Lower leg skin (tissue), 4 donors: ENCODE measurements around the gene AP1G2. TPM values are rescaled to one million over a fixed set of nuclear protein-coding genes. Genes with fewer than 3 reads are reported as not detected.

ENCODE experiments used
- DNase-seq, 2 donors: peaks; one replicate each; pipeline ENCODE4 v3.0.0-alpha.2; 2019; ENCODE audit warnings: low spot score in 2 of 2
- H3K4me3 ChIP-seq: fragments of 200-600 bp; sonication (generic); 2 replicates; pipeline ENCODE4 v1.5.1; 2017; ENCODE audit warnings: mild to moderate bottlenecking, low read depth; ENCODE audit not compliant: poor library complexity, severe bottlenecking
- CTCF ChIP-seq, 3 donors: fragments of 450-650 bp; IDR thresholded peaks; one replicate each; pipeline ENCODE4 v1.5.1; 2016; ENCODE audit warnings: antibody characterized with exemption in 3 of 3, mild to moderate bottlenecking in 3 of 3, moderate library complexity in 2 of 3
- POLR2A ChIP-seq, 2 donors: fragments of 450-650 bp; IDR thresholded peaks; one replicate each; pipeline ENCODE4 v1.6.1; 2016 to 2017; ENCODE audit warnings: antibody characterized with exemption in 2 of 2, mild to moderate bottlenecking in 1 of 2, moderate library complexity in 1 of 2
- WGBS, 2 donors: methylation state at CpG; one replicate each; pipeline ENCODE4 v1.1.5; 2018; 5-methylcytosine and 5-hydroxymethylcytosine counted together
- intact Hi-C: fragments of 100-400 bp; cut with DNase I; formaldehyde crosslinking; loops from one replicate; pipeline ENCODE4 v1.15.0; 2023; ENCODE audit warnings: low total_unique reads
- total RNA-seq, 4 donors: library from RNA; depleted of rRNA; stranded (reverse); fragments of >200 nt; gene quantifications; one replicate each; pipeline ENCODE4 v1.1.0, GENCODE V29; 2016

Gene AP1G2
- total RNA-seq, 4 donors from 2014 or later, result 113 to 206 (median 141) TPM

DNA sequence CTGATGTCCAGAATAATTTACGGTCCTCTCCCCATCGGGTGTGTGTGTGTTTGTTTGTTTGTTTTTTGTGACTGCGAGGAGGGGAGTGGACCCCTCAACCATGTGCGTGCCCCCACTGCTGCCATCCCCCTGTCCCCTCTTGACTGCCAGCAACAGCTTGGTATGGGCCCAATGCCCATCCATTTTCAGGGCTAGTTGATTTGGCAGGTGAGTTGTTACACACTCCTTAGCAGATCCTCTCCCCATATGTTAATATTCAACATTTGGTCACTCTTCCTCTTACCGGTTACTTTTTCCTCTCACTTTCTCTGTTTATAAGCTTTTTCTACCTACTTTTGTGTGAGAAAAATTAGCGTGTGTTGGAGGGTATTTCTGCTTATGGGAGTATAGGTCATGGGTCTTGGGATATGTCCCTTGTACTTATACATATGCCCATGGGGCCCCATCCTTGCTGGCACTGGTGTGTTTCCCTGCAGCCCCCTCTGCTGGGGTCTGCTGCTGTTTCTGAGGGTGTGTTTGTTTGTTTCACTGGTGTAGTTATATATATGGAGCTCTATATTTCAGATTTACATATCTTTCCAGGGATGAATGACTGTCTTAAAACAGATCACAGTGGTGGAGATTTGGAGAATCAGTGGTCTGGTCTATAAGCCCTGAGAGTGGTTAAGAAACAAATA lies 49.8 kb downstream of the AP1G2 start:
- TF ChIP-seq POLR2A (IDR thresholded peaks at IDR 0.05) (no peak), CTCF (IDR thresholded peaks at IDR 0.05) (no peak)

DNA sequence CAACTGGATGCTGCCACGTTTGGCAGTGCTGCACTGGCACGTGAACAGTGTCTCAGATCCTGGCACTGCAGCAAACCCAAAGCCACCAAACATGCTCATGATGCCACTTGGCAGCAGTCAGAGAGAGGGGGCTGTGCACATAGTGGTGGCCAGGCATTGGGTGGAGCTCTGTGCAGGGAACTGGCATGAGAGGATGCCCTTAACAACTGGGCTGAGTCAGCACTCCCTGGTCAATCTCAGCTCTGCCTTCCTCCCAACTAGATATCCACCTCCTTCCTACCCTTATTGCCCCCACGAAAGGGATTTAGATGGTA lies 53.0 kb downstream of the AP1G2 start:
- no peak for DNase-seq
- WGBS, 2 donors, result 46 to 60% methylated on average over 3 of the region's 3 CpGs
- TF ChIP-seq POLR2A (IDR thresholded peaks at IDR 0.05) (no peak), CTCF (IDR thresholded peaks at IDR 0.05) (no peak)
- intact Hi-C loops, result no loop called here
- no peak overlapping the region for H3K4me3 ChIP-seq

More for the DNA sequence above, 49.8 kb downstream of the AP1G2 start:
- no peak for DNase-seq
- 85 to 90% methylated on average over 6 of the region's 6 CpGs for WGBS, 2 donors
- intact Hi-C loops, result no loop called here
- H3K4me3 ChIP-seq, result no peak overlapping the region

DNA sequence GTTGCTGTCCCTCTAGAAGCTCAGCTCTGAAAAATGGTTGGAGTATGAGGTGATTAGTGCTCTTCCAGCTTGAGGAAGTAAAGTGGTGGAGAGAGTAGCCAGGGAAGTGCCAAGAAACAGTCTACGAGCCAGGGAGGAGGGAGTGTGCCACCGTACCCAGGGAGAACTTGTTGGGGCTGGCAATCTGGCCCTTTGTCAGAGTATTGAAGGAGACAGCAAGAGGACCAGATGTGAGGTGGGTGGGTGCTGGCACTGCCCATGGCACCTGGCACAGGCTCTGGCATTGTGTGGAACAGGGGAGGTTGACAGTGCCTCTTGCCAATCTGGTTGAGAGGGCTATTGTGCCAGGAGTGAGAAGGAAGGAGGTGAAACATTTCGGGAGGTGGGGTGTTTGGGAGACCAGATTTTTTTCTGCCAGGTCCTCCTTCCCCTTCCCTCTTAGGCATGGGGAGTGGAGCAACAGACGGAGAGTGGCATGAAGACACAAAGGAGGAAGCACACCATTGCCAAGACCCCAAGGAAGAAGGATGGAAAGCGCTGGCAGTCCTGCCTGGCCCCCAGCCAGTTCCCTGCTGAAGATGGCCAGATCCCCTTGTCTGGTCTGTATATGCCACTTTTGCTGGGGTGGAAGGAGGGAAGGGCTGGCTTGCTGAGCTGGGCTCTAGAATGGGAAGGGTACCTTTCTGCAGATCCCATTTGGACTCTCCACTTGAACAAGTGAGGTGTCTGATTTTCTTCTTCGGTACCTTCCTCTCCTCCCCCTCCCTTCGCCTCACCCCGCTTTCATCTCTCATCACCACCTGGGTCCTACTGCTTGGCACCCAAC lies 53.6 kb downstream of the AP1G2 start:
- 46 to 61% methylated on average over 8 of the region's 8 CpGs for WGBS, 2 donors
- no peak overlapping the region for H3K4me3 ChIP-seq
- intact Hi-C loops, result no loop called here

DNA sequence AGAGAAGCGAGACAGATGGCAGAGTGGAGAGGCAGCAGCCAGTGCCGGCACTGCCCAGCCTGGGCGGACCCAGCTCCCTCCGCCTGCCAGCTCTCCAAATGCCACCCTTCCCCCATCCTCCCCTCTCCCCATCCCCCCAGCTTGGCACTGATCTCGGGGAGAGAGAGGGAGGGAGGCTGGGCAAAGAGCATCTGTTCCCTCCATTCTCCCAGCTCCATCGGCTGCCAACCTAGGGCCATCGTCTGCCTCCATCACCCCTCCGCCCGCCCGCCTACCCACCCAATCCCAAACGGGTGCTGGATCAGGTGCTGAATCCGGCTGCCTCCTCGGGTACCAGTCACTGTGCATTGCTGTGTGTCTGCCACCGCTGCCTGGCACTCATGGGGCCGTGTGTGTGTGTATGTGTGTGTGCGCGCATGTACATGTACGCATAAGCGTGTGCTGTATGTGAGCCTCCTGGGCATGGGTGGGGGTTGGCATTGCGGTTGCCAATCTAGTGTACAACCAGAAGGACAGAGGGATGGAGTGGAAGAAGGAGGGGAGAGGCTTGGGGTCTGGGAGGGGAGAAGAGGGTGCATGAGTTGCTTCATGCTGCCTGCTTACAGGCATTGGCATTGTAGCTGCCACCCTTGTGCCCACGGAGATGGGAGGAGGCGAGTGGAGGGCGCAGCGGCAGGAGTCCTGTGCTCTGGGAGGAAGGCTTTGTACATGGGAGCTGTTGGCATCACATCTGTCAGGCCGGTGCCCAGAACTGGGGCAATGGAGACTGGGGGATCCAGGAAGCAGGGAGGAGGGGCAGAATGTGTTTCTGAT lies 54.4 kb downstream of the AP1G2 start:
- no peak overlapping the region for H3K4me3 ChIP-seq
- WGBS, 2 donors, result 62 to 67% methylated on average over 24 to 25 of the region's 25 CpGs

More for the DNA sequence above, 53.6 kb downstream of the AP1G2 start:
- DNase-seq, result no peak
- TF ChIP-seq CTCF (IDR thresholded peaks at IDR 0.05), result no peak
- no peak for TF ChIP-seq POLR2A (IDR thresholded peaks at IDR 0.05)

DNA sequence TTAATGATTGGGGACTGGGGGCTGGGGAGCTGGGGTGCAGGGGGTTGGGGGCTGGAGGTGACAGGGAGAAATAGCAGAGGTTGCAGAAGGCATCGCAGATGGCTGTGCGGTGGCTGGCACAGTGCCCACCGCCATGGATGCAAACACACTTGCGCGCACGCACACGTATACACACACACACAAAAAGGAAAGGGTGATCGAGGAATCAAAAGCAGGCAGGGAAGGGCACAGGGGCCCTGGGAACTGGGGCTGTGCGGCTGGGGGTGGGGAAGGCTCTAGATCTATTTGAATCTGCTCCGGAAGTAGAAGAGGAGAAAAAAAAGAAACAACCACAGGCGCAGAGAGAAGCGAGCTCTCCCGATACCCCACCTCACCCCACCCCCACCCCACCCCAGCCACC lies 55.4 kb downstream of the AP1G2 start:
- H3K4me3 ChIP-seq, result no peak overlapping the region
- 37 to 46% methylated on average over 13 of the region's 13 CpGs for WGBS, 2 donors
- TF ChIP-seq CTCF (IDR thresholded peaks at IDR 0.05), result no peak
- no peak for TF ChIP-seq POLR2A (IDR thresholded peaks at IDR 0.05)
- intact Hi-C loops, result no loop called here
- no peak for DNase-seq

More for the DNA sequence above, 54.4 kb downstream of the AP1G2 start:
- no peak for TF ChIP-seq CTCF (IDR thresholded peaks at IDR 0.05)
- no peak for TF ChIP-seq POLR2A (IDR thresholded peaks at IDR 0.05)
- DNase-seq, result no peak
- intact Hi-C loops, result no loop called here

Other genes starting within 250 kb of the AP1G2 start
- 10 to 100 TPM; 25.5 to 65.8 (median 39.9) TPM for gene PABPN1, start 246.3 kb downstream of the AP1G2 start, total RNA-seq
- gene SLC22A17, start 214.9 kb downstream of the AP1G2 start, total RNA-seq, result 10 to 100 TPM; 16.1 to 33.0 (median 17.9) TPM
- 10 to 100 TPM; 38.7 to 73.2 (median 53.5) TPM for gene EFS, start 202.6 kb downstream of the AP1G2 start, total RNA-seq
- gene IL25, start 195.0 kb downstream of the AP1G2 start, total RNA-seq, result not detected
- gene CMTM5, start 190.7 kb downstream of the AP1G2 start, total RNA-seq, result under 1 TPM in 2 of 4 donors, not detected in 2; 0.38 to 0.58 TPM
- under 1 TPM in 1 of 4 donors, not detected in 3; 0.20 TPM for gene MYH6, start 159.5 kb downstream of the AP1G2 start, total RNA-seq
- under 1 TPM in 3 of 4 donors, not detected in 1; 0.06 to 0.13 (median 0.08) TPM for gene MYH7, start 132.1 kb downstream of the AP1G2 start, total RNA-seq
- 10 to 100 TPM; 34.0 to 41.7 (median 37.3) TPM for gene NGDN, start 98.1 kb downstream of the AP1G2 start, total RNA-seq
- gene ZFHX2, start 16.0 kb downstream of the AP1G2 start, total RNA-seq, result under 1 TPM; 0.19 to 0.49 (median 0.27) TPM
- 10 to 100 TPM in 3 of 4 donors, 1 to 10 TPM in 1; 2.8 to 10.9 (median 10.7) TPM for gene THTPA, start 11.5 kb downstream of the AP1G2 start, total RNA-seq
- gene JPH4, start 11.0 kb upstream of the AP1G2 start, total RNA-seq, result 1 to 10 TPM in 3 of 4 donors, under 1 TPM in 1; 0.34 to 3.6 (median 1.4) TPM
- gene DHRS2, start 68.6 kb upstream of the AP1G2 start, total RNA-seq, result 1 to 10 TPM in 2 of 4 donors, not detected in 2; 1.9 to 6.0 TPM